ENCODE data around the gene BTF3.

DNA sequence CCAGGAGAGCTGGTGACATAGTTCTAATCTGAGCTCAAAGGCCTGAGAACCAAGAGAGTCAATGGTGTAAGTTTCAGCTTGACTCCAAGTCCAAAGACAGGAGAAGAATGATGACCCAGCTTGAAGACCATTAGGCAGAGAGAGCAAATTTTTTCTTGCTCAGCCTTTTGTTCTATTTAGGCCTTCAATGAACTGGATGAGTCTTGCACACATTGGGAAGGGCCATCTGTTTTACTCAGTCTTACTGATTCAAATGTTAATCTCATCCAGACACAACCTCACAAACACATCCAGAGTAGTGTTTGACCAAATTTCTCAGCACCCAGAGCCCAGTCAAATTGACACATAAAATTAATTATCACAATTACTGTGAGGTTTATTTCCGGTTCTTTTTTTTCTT is 7.1 kb upstream of the BTF3 start:
- TF ChIP-seq EZH2 (IDR thresholded peaks at IDR 0.05; ENCODE audit: low read depth, unreplicated experiment) (no peak), EZH2phosphoT487 (IDR thresholded peaks at IDR 0.05; ENCODE audit: unreplicated experiment) (no peak), CREB1 (CRISPR knock-in tag; IDR thresholded peaks at IDR 0.05; ENCODE audit: low read depth) (no peak), POLR2AphosphoS5 (IDR thresholded peaks at IDR 0.05; ENCODE audit: low read depth) (no peak), ZNF331 (CRISPR knock-in tag; IDR thresholded peaks at IDR 0.05; ENCODE audit: low read depth) (no peak)
- TF ChIP-seq, protein P1, sequence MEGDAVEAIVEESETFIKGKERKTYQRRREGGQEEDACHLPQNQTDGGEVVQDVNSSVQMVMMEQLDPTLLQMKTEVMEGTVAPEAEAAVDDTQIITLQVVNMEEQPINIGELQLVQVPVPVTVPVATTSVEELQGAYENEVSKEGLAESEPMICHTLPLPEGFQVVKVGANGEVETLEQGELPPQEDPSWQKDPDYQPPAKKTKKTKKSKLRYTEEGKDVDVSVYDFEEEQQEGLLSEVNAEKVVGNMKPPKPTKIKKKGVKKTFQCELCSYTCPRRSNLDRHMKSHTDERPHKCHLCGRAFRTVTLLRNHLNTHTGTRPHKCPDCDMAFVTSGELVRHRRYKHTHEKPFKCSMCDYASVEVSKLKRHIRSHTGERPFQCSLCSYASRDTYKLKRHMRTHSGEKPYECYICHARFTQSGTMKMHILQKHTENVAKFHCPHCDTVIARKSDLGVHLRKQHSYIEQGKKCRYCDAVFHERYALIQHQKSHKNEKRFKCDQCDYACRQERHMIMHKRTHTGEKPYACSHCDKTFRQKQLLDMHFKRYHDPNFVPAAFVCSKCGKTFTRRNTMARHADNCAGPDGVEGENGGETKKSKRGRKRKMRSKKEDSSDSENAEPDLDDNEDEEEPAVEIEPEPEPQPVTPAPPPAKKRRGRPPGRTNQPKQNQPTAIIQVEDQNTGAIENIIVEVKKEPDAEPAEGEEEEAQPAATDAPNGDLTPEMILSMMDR (conservative IDR thresholded peaks at IDR 0.05; ENCODE audit: low read depth in 2 of 2), result no peak
